HEK293T (cell line): Measurements from ENCODE around the gene NCF2.
"Not testable (repeated sequence)": the region's sequence is repeated elsewhere in the genome, so short reads cannot be mapped to it uniquely, and the experiment has no call there.

Experiments
- CTCF ChIA-PET: fragments of 350-600 bp; formaldehyde crosslinking; extraction: SDS; loops from one replicate; lab custom pipeline; 2021; ENCODE audit warnings: antibody characterized with exemption, inconsistent platforms; lab: Yijun Ruan, JAX
- POLR2A ChIA-PET: fragments of 350-600 bp; formaldehyde crosslinking; extraction: SDS; loops from one replicate; lab custom pipeline; 2020; ENCODE audit warnings: antibody characterized with exemption, inconsistent platforms; lab: Yijun Ruan, JAX
- DNase-seq: peaks from one replicate; pipeline ENCODE4 v3.0.0; 2012; ENCODE audit warnings: mixed read lengths; ENCODE audit errors: extremely low spot score
- ARNT ChIP-seq: fragments of 450-650 bp; IDR thresholded peaks from 2 replicates; pipeline ENCODE4 v1.6.1; 2017; ENCODE audit warnings: mild to moderate bottlenecking
- BHLHE40 ChIP-seq: fragments of 450-650 bp; IDR thresholded peaks from 2 replicates; pipeline ENCODE4 v1.6.1; 2016; ENCODE audit warnings: mild to moderate bottlenecking, moderate library complexity, borderline replicate concordance
- CTBP1 ChIP-seq: fragments of 450-650 bp; IDR thresholded peaks from 2 replicates; pipeline ENCODE4 v1.6.1; 2016; ENCODE audit warnings: borderline replicate concordance
- ELF4 ChIP-seq: fragments of 450-650 bp; IDR thresholded peaks from 2 replicates; pipeline ENCODE4 v1.6.1; 2017; ENCODE audit warnings: antibody characterized with exemption
- FOXA1 ChIP-seq: fragments of 450-650 bp; IDR thresholded peaks from 2 replicates; pipeline ENCODE4 v1.6.1; 2016; ENCODE audit warnings: mild to moderate bottlenecking
- FOXK2 ChIP-seq: fragments of 450-650 bp; IDR thresholded peaks from 2 replicates; pipeline ENCODE4 v1.6.1; 2016; ENCODE audit warnings: mild to moderate bottlenecking
- FOXM1 ChIP-seq: fragments of 450-650 bp; IDR thresholded peaks from 2 replicates; pipeline ENCODE4 v1.6.1; 2017; ENCODE audit warnings: mild to moderate bottlenecking, borderline replicate concordance
- HDGF ChIP-seq: fragments of 450-650 bp; IDR thresholded peaks from 2 replicates; pipeline ENCODE4 v1.6.1; 2017; ENCODE audit warnings: antibody characterized with exemption, borderline replicate concordance
- L3MBTL2 ChIP-seq: fragments of 450-650 bp; conservative IDR thresholded peaks from 2 replicates; pipeline ENCODE4 v1.6.1; 2016; ENCODE audit warnings: mild to moderate bottlenecking
- LEF1 ChIP-seq: fragments of 450-650 bp; IDR thresholded peaks from 2 replicates; pipeline ENCODE4 v1.6.1; 2017; ENCODE audit warnings: mild to moderate bottlenecking, borderline replicate concordance
- NFRKB ChIP-seq: fragments of 450-650 bp; IDR thresholded peaks from 2 replicates; pipeline ENCODE4 v1.6.1; 2016; ENCODE audit warnings: mild to moderate bottlenecking, moderate library complexity
- SP1 ChIP-seq: fragments of 450-650 bp; IDR thresholded peaks from 2 replicates; pipeline ENCODE4 v1.6.1; 2017
- SUZ12 ChIP-seq: fragments of 450-650 bp; IDR thresholded peaks from 2 replicates; pipeline ENCODE4 v1.6.1; 2016; ENCODE audit warnings: mild to moderate bottlenecking
- TARDBP ChIP-seq: fragments of 450-650 bp; IDR thresholded peaks from 2 replicates; pipeline ENCODE4 v1.6.1; 2016
- ZNF384 ChIP-seq: fragments of 450-650 bp; IDR thresholded peaks from 2 replicates; pipeline ENCODE4 v1.6.1; 2016
- TF ChIP-seq, protein P1 (sequence below): fragments of 450-650 bp; IDR thresholded peaks from 2 replicates; pipeline ENCODE4 v1.6.1; 2016

NCF2 gene

DNA sequence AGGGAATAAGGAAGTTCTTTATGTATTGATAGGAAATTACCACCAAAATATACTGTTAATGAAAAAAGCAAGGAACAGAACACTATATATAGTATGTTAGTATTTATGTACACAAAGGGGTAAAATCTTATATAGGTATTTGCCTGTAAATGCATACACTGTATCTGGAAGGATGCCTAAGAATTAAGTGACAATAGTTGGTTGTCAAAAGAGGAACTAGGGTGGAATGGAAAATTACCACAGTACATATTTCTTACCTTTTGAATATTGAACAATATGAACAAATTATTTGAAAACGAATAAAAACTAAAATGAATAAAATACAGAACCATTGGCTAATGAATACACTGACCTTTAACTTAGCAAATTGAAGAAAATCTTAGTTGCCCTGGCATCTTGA is 31.8 kb upstream of the NCF2 start:
- TF ChIP-seq FOXM1 (no peak), CTBP1 (no peak), L3MBTL2 (no peak), TARDBP (no peak), LEF1 (no peak), FOXK2 (no peak), ELF4 (no peak), SUZ12 (no peak), ARNT (no peak), ZNF384 (no peak)
- TF ChIP-seq, protein P1, sequence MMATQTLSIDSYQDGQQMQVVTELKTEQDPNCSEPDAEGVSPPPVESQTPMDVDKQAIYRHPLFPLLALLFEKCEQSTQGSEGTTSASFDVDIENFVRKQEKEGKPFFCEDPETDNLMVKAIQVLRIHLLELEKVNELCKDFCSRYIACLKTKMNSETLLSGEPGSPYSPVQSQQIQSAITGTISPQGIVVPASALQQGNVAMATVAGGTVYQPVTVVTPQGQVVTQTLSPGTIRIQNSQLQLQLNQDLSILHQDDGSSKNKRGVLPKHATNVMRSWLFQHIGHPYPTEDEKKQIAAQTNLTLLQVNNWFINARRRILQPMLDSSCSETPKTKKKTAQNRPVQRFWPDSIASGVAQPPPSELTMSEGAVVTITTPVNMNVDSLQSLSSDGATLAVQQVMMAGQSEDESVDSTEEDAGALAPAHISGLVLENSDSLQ = no peak
- POLR2A ChIA-PET = interaction anchor here (1.4 kb wide), 1 partner anchor 17 kb away, joined by 3 read pairs; no protein-coding TSS in a partner anchor
- DNase-seq = no peak
- CTCF ChIA-PET = interaction anchor here (0.7 kb wide), 1 partner anchor 545 kb away, joined by 3 read pairs; no protein-coding TSS in a partner anchor

DNA sequence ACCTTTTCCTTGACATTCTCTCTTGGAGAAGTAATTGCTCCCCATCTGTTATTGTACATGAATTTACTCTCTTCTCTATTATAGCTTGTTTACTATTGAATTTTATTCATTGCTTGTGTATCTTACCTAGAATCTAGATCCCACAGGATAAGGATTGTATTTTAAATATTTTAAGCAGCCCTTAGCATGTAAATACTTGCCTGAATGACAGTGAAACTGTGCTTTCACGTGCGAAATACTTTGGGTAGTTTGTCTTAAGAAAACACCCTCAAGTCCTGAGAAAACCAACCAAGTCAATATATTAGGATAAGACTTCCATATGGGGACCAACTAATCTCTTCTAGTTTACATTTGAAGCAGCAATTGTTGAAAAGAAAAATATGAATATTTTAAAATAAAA is 30.1 kb upstream of the NCF2 start:
- DNase-seq = no peak
- CTCF ChIA-PET = interaction anchor here (0.6 kb wide), 1 partner anchor 217 kb away, joined by 3 read pairs; no protein-coding TSS in a partner anchor
- TF ChIP-seq ELF4 = no peak
- no peak for TF ChIP-seq FOXA1
- no peak for TF ChIP-seq L3MBTL2
- no peak for TF ChIP-seq TARDBP
- TF ChIP-seq LEF1 = no peak
- TF ChIP-seq HDGF = no peak
- TF ChIP-seq ZNF384 = no peak
- TF ChIP-seq BHLHE40 = no peak
- no peak for TF ChIP-seq NFRKB
- TF ChIP-seq SUZ12 = no peak
- TF ChIP-seq CTBP1 = no peak
- TF ChIP-seq SP1 = no peak
- TF ChIP-seq ARNT = no peak
- no peak for TF ChIP-seq FOXM1
- TF ChIP-seq, protein P1 = no peak
- no peak for TF ChIP-seq FOXK2
- POLR2A ChIA-PET = no interaction called here

DNA sequence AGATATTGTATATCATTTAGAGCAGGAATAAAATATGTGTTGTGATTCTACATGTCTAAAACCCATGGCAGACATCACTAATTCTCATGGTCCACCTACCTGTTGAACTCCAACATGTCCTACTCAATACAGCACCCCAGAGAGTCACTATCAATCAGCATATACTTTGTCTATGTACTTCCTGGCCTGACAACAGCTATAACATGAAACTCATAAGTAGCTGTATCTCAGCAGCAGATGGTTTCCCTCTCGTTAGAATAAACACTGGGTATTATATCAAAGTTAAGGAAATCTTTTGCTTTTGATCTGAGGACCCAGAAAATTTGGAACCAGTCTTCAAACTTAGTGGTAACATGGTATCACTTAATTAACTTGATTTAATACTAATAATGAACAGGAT is 29.5 kb upstream of the NCF2 start:
- TF ChIP-seq ARNT (no peak), FOXA1 (no peak), SUZ12 (no peak), CTBP1 (no peak), L3MBTL2 (no peak)
- ChIA-PET CTCF (interaction anchor here (0.6 kb wide), 1 partner anchor 216 kb away, joined by 3 read pairs; no protein-coding TSS in a partner anchor), POLR2A (no interaction called here)
- DNase-seq = no peak

DNA sequence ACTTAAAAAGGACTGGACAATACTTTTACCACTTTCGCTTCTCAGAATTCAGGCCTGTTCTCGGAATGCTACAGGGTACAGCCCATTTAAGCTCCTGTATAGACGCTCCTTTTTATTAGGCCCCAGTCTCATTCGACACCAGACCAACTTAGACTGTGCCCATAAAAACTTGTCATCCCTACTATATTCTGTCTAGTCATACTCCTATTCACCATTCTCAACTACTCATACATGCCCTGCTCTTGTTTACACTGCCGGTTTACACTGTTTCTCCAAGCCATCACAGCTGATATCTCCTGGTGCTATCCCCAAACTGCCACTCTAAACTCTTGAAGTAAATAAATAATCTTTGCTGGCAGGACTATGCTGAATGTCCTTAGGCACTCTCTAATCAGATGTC is 27.9 kb upstream of the NCF2 start:
- DNase-seq, POLR2A ChIA-PET, CTCF ChIA-PET: not testable (repeated sequence)

DNA sequence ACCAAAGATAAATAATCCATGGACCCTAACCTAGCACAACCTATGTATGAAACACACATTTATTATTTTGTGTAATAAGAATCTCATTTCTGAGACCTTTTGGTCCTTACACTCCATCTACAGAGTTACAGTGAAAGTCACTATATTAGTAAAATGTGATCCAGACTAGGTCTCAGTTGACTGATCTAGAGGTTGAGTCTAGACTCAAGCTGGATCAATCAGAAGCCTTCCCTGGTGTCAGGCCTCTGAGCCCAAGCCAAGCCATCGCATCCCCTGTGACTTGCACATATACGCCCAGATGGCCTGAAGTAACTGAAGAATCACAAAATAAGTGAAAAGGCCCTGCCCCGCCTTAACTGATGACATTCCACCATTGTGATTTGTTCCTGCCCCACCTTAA is 22.7 kb upstream of the NCF2 start:
- CTCF ChIA-PET, POLR2A ChIA-PET: not testable (repeated sequence)

DNA sequence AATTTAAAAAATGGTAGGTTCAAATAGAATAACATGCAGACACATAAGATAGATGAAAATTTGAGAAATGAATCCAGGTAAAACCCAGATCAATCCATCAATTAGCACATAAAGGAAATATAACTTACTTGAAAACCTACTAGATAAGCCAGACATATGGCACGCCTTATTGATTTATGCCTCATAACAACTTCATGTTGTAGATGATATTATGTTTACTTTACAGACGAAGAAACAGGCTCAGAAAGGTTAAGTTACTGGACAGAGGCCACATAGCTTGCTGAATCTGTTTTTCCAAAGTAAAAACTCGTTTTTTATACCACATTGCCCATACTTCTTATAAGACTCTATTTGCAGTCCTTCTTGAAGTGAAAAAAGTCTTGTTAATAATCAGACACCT is 22.1 kb upstream of the NCF2 start:
- no peak for TF ChIP-seq ZNF384
- TF ChIP-seq ARNT = no peak
- no peak for TF ChIP-seq FOXM1
- no peak for TF ChIP-seq ELF4
- TF ChIP-seq, protein P1 = no peak
- TF ChIP-seq LEF1 = no peak
- no peak for TF ChIP-seq NFRKB
- TF ChIP-seq FOXA1 = no peak
- TF ChIP-seq L3MBTL2 = no peak
- DNase-seq = no peak
- CTCF ChIA-PET = no interaction called here
- POLR2A ChIA-PET = no interaction called here

More for the DNA sequence above, 22.7 kb upstream of the NCF2 start:
- not testable (repeated sequence) for DNase-seq

DNA sequence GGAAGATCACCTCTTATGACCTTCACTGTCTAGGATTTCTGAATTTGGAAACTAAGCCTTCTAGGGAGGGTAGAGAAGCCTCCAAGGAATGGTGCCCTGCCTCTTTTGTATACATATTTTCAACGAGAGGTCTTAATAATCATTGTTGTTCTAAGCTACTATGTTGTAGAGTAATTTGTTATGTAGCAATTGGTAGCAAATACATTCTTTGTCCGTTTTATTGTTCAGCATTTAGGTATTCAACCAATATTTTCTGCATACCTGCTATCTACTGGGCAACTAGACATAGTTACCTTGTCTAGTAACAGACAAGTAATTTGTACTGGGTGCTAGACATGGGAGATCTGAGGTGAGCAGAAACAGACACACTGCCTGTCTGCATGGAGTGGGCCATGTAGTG is 20.8 kb upstream of the NCF2 start:
- ChIA-PET POLR2A (no interaction called here), CTCF (interaction anchor here (0.6 kb wide), 1 partner anchor 384 kb away, joined by 5 read pairs; no protein-coding TSS in a partner anchor)
- no peak for DNase-seq
- no peak for TF ChIP-seq FOXK2
- TF ChIP-seq CTBP1 = no peak
- TF ChIP-seq HDGF = no peak
- no peak for TF ChIP-seq TARDBP
- no peak for TF ChIP-seq LEF1
- no peak for TF ChIP-seq ZNF384
- no peak for TF ChIP-seq SUZ12
- no peak for TF ChIP-seq ARNT
- TF ChIP-seq, protein P1 = no peak
- TF ChIP-seq NFRKB = no peak
- TF ChIP-seq FOXA1 = no peak
- TF ChIP-seq SP1 = no peak
- no peak for TF ChIP-seq ELF4
- TF ChIP-seq FOXM1 = no peak
- TF ChIP-seq BHLHE40 = no peak
- no peak for TF ChIP-seq L3MBTL2
